Stimulated activated CD4-positive, alpha-beta T cell treated with anti-CD3 and anti-CD28 coated beads, Interleukin-2, amount 100 ng/mL, for 4 hours (primary cell): Measurements from ENCODE around the gene ADARB1.

Source experiments
- DNase-seq: peaks from one replicate; pipeline ENCODE4 v3.0.0-alpha.2; 2020; ENCODE audit warnings: low read depth

The ADARB1 gene

DNA sequence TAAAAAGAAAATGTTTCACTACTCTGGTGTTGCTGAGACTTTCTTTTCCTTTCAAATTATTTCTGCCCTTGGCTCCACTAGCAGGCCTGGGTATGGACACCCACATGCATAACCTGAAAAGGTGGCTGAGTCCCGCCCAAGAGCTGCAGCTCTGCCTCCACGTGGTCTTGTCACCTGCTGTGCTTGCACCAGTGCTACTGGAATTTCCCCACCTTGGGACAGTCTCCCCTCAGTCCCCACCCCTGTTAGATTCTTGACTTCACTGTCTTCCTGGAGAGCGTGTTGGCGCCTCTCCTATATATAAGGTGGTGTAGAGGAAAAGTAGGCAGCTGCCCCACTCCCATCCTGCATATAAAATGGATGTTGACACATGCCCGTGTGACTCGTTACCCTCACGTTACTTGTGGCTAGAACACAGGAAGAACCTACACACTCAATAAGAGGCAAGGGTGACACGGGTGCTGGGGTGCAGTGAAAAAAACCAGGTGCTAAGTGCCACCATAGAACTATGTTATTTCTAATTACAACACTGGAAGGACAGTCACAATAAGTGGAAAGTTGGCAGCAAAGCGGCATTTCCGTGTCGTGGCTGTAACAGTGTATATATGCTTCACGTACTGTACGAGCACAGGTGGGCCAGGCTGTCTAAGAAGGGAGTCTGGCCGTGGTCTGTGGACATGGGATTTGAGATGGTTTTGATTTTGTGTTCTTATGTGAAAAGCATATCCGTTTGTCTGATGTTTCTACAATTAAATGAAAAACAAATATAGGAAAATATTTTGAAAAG lies 152.4 kb downstream of the ADARB1 start:
- peak; percentile 13 for DNase-seq

GRCh38 chr21:45227735-45228134 lies 153.4 kb downstream of the ADARB1 start:
- no peak for DNase-seq

- peak; percentile 52 for DNase-seq
These were observed 153.8 kb downstream of the ADARB1 start for GRCh38 chr21:45228171-45228641.

DNA sequence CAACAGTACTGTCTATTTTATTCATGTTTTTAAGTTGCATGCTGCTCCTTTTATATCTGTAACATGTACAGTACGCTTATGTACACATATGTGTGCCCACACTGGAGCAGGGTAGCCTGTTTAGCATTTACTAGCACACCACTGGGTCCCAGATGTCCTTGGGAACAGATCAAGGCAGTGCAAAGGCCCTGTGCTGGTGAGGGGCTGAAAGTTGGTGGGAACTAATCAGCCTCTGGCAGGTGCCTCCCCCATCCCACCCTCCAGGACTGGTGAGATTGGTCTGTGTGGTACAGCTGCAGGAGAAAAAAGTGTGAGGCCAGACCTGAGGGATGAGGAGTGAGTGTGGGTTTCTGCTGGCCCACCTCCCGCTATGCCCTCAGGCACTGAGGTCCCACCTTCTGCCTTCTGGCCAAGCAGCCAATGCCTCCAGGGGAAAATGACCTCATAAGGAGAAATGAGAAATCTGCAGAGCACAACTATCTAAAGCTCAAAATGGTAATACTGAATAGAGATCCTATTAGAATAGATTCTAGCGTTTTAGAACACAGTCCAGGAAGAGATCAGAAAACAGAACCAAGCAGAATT lies 154.4 kb downstream of the ADARB1 start:
- DNase-seq: no peak

- DNase-seq: no peak
These were observed 157.3 kb downstream of the ADARB1 start for GRCh38 chr21:45231705-45232104.

DNA sequence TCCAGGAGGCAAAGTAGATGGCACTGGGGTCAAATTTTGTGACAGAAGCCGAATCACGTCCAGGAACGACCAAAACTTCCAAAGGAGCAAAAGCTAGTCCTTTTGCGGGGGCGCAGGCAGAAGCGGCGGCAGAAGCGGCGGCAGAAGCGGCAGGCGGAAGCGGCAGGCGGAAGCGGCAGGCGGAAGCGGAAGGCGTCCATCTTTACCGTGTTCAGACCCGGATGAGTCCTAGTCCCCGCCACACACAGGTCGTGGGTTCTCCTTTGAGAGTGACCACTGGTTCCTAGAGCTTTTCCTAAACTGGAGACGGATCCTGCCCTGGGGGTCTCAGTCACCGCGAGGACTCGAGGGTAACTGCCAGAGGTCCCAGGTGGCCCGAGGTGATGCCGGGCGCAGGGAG lies 159.7 kb downstream of the ADARB1 start:
- DNase-seq: no peak

DNA sequence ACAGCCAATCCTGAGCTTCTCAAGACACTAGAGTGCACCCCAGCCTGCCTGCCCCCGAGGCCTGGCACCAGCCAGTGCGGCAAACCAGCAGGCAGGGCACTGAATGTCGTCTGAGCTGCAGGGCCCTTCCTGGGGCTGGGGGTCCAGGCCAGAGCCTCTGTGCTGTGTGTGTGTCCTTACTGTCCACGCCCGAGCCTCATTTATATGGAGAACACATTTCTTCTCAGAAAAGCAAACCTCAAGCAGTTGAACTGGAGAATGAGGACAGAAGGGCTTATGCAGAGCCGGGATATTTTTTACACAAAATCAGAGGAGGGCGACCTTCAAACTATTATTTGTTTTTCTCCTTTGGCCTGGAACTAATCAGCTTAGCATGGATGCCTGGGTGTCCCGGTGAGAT lies 160.6 kb downstream of the ADARB1 start:
- DNase-seq: no peak

DNA sequence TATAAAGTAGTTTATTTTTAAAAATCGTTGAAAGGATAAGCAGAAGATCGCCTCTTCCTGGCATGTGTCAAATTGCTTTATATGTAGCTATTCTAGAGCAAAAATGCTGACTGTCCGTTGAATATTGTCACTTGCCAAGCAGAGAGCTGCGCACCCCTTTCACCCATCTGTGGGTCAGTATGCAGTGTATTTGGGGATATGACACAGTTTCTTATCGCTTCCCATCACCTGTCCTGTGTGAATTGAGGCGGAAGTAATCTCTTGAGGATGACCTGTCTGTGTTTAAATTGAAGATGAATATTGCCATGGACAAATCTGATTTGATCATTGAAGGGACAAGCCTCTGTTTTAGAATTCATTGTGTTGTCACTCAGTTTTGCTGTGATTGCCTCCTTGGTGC lies 161.1 kb downstream of the ADARB1 start:
- no peak for DNase-seq

- no peak for DNase-seq
These were observed 162.1 kb downstream of the ADARB1 start for GRCh38 chr21:45236481-45236880.

- no peak for DNase-seq
These were observed 163.0 kb downstream of the ADARB1 start for GRCh38 chr21:45237401-45237800.

DNA sequence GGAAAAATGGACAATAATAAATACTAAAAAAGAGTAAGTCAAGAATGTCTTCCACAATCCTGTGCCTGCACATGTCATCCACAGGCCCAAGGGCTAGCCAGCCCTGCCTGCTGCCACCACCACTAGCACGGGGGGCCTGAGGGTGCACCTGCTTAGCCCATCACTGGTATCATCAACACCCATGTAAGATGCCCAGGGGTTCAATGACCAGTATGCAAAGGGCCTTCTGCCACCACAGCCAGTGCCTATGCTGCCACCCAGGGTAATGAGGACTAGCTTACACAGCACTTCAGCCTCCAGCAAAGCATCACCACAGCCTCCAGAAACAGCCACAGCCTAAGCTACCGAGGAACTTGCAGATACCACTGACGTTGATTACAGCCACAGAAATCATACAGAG lies 167.0 kb downstream of the ADARB1 start:
- DNase-seq: no peak

DNA sequence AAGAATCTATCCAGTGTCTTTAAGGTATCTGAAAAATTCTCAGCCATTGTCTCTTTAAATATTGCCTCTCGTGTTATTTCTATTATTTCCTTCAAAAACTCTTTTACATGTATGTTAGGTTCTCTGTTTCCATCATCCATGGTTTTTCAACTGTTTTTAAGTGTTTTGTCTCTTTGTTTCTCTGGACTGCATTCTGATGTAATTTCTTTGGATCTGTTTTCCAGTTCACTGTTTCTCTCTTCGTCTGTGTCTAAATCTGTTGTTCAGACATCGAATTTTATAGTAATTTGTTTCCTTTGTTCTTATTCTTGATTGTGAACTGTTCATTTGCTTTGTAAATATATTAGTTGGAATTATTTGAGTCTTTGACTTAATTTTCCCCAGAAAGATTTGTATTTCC lies 169.2 kb downstream of the ADARB1 start:
- DNase-seq: no peak

DNA sequence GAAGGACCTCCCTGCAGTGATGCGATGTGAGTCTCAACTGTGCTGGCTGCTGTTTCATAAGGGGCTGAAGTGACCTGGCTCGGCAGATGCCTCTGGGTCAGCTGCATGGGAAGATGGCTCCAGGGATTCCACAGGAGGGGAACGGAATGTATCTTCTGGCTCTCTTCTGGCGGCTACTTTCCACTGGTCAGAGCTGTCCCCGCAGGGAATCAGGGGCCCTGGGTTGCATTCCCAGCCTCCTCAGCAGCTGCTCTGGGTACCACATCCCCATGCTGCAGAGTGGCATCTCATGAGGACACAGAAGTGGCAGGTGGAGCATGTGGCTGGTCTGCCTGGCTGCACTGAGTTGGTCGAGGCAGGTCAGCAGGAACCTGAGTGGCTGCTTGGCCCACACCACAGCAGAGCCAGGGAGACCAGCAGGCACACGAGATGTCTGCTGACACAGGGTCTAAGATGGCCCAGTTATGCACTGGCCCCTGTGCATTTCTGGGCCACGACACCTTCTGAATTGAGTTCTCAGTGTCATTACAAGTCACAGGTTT lies 170.5 kb downstream of the ADARB1 start:
- no peak for DNase-seq

DNA sequence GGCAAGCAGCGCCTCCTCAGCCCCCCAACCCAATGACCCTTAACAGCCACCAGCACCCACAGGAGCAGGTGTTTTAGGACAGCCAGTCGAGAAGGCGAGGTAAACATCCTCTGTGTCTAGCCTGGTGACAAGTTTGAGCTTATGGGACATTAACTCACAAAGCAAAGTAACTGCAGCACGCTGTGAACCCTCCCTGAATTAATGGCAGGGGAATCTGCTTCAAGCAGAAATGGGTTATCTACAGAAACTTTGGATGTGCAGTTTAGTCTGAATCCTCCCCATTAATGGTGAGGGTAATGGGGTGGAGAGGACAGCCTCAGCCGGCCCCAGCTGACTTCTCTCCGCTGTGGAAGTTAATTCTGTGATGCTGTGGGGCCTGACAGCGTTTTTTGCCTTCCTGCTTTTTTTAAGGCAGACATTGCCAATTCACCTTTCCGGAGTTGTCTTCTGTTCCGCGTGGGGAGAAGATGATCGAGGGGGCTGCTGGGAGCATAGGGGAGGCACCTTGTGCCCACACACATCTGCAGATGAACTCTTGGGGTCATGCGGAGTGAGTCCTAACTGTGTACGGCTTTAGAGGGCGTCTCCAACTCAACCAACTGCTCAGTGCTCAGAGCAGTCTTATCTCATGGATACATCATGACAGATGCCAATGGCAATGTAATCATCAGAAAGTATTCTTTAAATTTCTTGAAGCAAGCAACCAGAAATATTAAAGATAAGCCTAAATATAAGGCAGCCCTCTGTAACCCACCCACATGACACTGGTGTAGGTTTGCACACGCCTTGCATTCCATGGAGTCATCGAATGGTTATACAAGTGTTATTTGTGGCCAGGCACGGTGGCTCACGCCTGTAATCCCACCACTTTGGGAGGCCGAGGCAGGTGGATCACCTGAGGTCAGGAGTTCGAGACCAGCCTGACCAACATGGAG lies 172.3 kb downstream of the ADARB1 start:
- DNase-seq: no peak

GRCh38 chr21:45248301-45248892 lies 174.0 kb downstream of the ADARB1 start:
- no peak for DNase-seq

- no peak for DNase-seq
These were observed 174.6 kb downstream of the ADARB1 start for GRCh38 chr21:45248893-45249381.

GRCh38 chr21:45249626-45250025 lies 175.2 kb downstream of the ADARB1 start:
- no peak for DNase-seq

GRCh38 chr21:45250272-45250671 lies 175.9 kb downstream of the ADARB1 start:
- no peak for DNase-seq

- DNase-seq: no peak
These were observed 176.7 kb downstream of the ADARB1 start for GRCh38 chr21:45250914-45251634.

DNA sequence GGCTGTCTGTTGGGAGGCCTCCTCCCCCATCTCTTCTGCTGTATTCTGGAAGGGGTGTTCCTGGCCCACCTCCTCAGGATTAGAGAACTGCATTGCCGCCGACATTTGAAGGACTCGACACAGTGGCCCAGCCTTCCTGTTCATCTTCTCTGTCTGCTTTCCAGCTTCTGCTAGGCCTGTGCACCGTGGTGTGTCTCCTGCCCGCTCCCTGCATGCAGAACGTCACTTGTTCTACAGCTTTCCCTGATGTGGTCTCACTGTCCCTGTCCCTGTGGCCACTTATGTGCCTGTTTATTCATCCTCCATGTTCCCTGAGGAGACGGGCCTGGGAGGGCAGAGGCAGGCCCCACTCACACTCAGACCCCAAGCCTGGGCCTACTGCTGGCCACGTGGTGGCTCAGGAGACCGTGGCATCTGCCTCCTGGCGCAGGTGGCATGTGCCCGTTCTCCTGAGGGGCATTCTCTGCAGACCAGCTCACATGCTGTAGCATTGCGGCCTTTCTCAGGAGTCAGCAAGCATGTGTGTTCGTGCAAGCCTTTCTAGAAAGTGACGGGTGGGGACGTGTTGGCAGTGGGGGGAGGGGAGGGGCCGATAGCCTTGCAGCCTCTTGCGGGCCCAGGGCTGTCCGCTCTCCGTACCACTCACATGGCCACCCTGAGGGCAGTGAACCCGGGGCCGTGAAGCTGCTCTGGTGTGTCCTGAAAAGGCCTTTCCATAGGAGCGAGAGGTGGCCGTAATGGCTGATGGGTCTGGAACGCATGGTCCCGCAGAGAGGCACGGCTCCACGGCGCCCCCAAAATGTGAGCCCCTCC lies 177.5 kb downstream of the ADARB1 start:
- DNase-seq: no peak
